ENCODE data around the gene FRMD8. TPM values are rescaled to one million over a fixed set of nuclear protein-coding genes. Genes with fewer than 3 reads are reported as not detected.

The FRMD8 gene
- total RNA-seq, 2 donors from 2014 or later, result 27.4 to 29.6 TPM

- 6 to 12% methylated on average over 20 to 47 of the region's 47 CpGs for WGBS, 2 experiments (ENCODE audit: insufficient coverage in 1 of 2, insufficient read length in 1 of 2)
- Mint-ChIP-seq H3K4me1 (peaks cover 11% of the 10 kb centered on the region), H3K9me3 (no peaks in the 10 kb centered on the region), H3K27me3 (ENCODE audit: insufficient read depth) (peaks cover 38% of the 10 kb centered on the region), H3K27ac (no peak overlapping the region), H3K4me3 (peak overlapping the region; percentile 65), H3K36me3 (ENCODE audit: low read depth) (peaks cover 11% of the 10 kb centered on the region)
- peak overlapping the region; percentile 6 for H3K9ac ChIP-seq (ENCODE audit: extremely low read depth, low read length, poor library complexity, severe bottlenecking)
- TF ChIP-seq, protein P1, sequence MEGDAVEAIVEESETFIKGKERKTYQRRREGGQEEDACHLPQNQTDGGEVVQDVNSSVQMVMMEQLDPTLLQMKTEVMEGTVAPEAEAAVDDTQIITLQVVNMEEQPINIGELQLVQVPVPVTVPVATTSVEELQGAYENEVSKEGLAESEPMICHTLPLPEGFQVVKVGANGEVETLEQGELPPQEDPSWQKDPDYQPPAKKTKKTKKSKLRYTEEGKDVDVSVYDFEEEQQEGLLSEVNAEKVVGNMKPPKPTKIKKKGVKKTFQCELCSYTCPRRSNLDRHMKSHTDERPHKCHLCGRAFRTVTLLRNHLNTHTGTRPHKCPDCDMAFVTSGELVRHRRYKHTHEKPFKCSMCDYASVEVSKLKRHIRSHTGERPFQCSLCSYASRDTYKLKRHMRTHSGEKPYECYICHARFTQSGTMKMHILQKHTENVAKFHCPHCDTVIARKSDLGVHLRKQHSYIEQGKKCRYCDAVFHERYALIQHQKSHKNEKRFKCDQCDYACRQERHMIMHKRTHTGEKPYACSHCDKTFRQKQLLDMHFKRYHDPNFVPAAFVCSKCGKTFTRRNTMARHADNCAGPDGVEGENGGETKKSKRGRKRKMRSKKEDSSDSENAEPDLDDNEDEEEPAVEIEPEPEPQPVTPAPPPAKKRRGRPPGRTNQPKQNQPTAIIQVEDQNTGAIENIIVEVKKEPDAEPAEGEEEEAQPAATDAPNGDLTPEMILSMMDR (conservative IDR thresholded peaks at IDR 0.05), result no peak
- H3K27ac ChIP-seq (ENCODE audit: low read depth, low read length), result peak overlapping the region; percentile 44
- peak overlapping the region; percentile 74 for H3K4me3 ChIP-seq (ENCODE audit: low read length)
- peak; percentile 78 for DNase-seq
- H3K9me3 ChIP-seq (ENCODE audit: control insufficient read depth, low read length), result no peaks in the 10 kb centered on the region
- H3K4me1 ChIP-seq (ENCODE audit: control insufficient read depth, insufficient read depth, low read length), result no peaks in the 10 kb centered on the region
- peaks cover 26% of the 10 kb centered on the region for H3K27me3 ChIP-seq (ENCODE audit: control insufficient read depth, insufficient read depth, low read length, poor library complexity, severe bottlenecking)
- H3K36me3 ChIP-seq (ENCODE audit: control insufficient read depth, insufficient read depth, low read length), result peaks cover 30% of the 10 kb centered on the region
Measured at GRCh38 chr11:65355013-65355775, 31.2 kb upstream of the FRMD8 start.

GRCh38 chr11:65355776-65356393 lies 30.6 kb upstream of the FRMD8 start:
- Histone ChIP-seq H3K36me3 (ENCODE audit: control insufficient read depth, insufficient read depth, low read length) (peaks cover 24% of the 10 kb centered on the region), H3K4me3 (ENCODE audit: low read length) (peak overlapping the region; percentile 45), H3K27ac (ENCODE audit: low read depth, low read length) (peak overlapping the region; percentile 44), H3K27me3 (ENCODE audit: control insufficient read depth, insufficient read depth, low read length, poor library complexity, severe bottlenecking) (peaks cover 26% of the 10 kb centered on the region), H3K9me3 (ENCODE audit: control insufficient read depth, low read length) (no peaks in the 10 kb centered on the region), H3K9ac (ENCODE audit: extremely low read depth, low read length, poor library complexity, severe bottlenecking) (no peak overlapping the region), H3K4me1 (ENCODE audit: control insufficient read depth, insufficient read depth, low read length) (no peaks in the 10 kb centered on the region)
- peak overlapping the region; percentile 65 for H3K4me3 Mint-ChIP-seq
- peak; percentile 72 for DNase-seq
- 82 to 84% methylated on average over 29 to 35 of the region's 35 CpGs for WGBS, 2 experiments (ENCODE audit: insufficient coverage in 1 of 2, insufficient read length in 1 of 2)
- H3K4me1 Mint-ChIP-seq, result peaks cover 11% of the 10 kb centered on the region
- no peaks in the 10 kb centered on the region for H3K9me3 Mint-ChIP-seq
- TF ChIP-seq, protein P1 (conservative IDR thresholded peaks at IDR 0.05), result no peak
- peaks cover 8% of the 10 kb centered on the region for H3K36me3 Mint-ChIP-seq (ENCODE audit: low read depth)
- H3K27me3 Mint-ChIP-seq (ENCODE audit: insufficient read depth), result peaks cover 38% of the 10 kb centered on the region
- H3K27ac Mint-ChIP-seq, result no peak overlapping the region

GRCh38 chr11:65356394-65356972 lies 30.0 kb upstream of the FRMD8 start:
- peaks cover 11% of the 10 kb centered on the region for H3K4me1 Mint-ChIP-seq
- Histone ChIP-seq H3K27me3 (ENCODE audit: control insufficient read depth, insufficient read depth, low read length, poor library complexity, severe bottlenecking) (peaks cover 26% of the 10 kb centered on the region), H3K4me1 (ENCODE audit: control insufficient read depth, insufficient read depth, low read length) (no peaks in the 10 kb centered on the region), H3K36me3 (ENCODE audit: control insufficient read depth, insufficient read depth, low read length) (peaks cover 18% of the 10 kb centered on the region), H3K9me3 (ENCODE audit: control insufficient read depth, low read length) (no peaks in the 10 kb centered on the region), H3K9ac (ENCODE audit: extremely low read depth, low read length, poor library complexity, severe bottlenecking) (no peak overlapping the region), H3K27ac (ENCODE audit: low read depth, low read length) (no peak overlapping the region), H3K4me3 (ENCODE audit: low read length) (no peak overlapping the region)
- H3K4me3 Mint-ChIP-seq, result peak overlapping the region; percentile 65
- H3K27ac Mint-ChIP-seq, result no peak overlapping the region
- 92 to 97% methylated on average over 21 to 30 of the region's 30 CpGs for WGBS, 2 experiments (ENCODE audit: insufficient coverage in 1 of 2, insufficient read length in 1 of 2)
- no peaks in the 10 kb centered on the region for H3K9me3 Mint-ChIP-seq
- H3K36me3 Mint-ChIP-seq (ENCODE audit: low read depth), result peaks cover 5% of the 10 kb centered on the region
- no peak for DNase-seq
- TF ChIP-seq, protein P1 (conservative IDR thresholded peaks at IDR 0.05), result no peak
- peaks cover 38% of the 10 kb centered on the region for H3K27me3 Mint-ChIP-seq (ENCODE audit: insufficient read depth)

Data from endodermal cell (in vitro differentiated cells).